HG03520 (cell line): ENCODE data around the gene RAD54L.
A peak's percentile ranks its signal among the peaks of the same experiment; 100 is the strongest.
"Not testable (repeated sequence)": the region's sequence is repeated elsewhere in the genome, so short reads cannot be mapped to it uniquely, and the experiment has no call there.

Experiments
- ATAC-seq: cut with Tn5 transposase; IDR thresholded peaks from one replicate; pipeline ENCODE4 v1.9.1; 2021; ENCODE audit warnings: mild to moderate bottlenecking, moderate library complexity; ENCODE audit not compliant: unreplicated experiment

Gene RAD54L

DNA sequence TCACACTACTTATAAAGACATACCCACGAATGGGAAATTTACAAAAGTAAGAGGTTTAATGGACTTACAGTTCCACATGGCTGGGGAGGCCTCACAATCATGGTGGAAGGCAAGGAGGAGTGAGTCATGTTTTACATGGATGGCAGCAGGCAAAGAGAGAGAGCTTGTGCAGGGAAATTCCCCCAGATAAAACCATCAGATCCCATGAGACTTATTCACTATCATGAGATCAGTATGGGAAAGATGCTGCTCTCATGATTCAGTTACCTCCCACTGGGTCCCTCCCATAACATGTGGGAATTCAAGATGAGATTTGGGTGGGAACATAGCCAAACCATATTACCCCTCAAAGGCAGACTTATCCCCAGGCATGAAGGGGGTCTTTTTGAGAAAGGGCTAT lies 8.7 kb upstream of the RAD54L start:
- not testable (repeated sequence) for ATAC-seq

DNA sequence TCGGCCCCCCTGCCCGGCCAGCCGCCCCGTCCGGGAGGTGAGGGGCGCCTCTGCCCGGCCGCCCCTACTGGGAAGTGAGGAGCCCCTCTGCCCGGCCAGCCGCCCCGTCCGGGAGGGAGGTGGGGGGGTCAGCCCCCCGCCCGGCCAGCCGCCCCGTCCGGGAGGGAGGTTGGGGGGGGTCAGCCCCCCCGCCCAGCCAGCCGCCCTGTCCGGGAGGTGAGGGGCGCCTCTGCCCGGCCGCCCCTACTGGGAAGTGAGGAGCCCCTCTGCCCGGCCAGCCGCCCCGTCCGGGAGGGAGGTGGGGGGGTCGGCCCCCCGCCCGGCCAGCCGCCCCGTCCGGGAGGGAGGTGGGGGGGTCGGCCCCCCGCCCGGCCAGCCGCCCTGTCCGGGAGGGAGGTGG lies 5.8 kb upstream of the RAD54L start:
- not testable (repeated sequence) for ATAC-seq

DNA sequence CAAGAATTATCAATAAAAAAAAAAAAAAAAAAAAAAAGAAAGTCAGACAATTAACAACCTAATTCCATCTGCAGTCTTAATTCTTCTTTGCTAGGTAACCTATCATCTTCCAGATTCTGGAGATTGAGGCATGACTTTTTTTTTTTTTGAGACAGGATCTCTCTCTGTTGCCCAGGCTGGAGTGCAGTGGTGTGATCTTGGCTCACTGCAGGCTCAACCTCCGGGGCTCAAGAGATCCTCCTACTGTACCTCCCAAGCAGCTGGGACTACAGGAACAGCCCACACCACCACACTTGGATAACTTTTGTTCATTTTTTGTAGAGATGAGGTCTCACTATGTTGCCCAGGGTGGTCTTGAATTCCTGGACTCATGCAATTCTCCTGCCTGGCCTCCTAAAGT lies 4.6 kb upstream of the RAD54L start:
- no peak for ATAC-seq

DNA sequence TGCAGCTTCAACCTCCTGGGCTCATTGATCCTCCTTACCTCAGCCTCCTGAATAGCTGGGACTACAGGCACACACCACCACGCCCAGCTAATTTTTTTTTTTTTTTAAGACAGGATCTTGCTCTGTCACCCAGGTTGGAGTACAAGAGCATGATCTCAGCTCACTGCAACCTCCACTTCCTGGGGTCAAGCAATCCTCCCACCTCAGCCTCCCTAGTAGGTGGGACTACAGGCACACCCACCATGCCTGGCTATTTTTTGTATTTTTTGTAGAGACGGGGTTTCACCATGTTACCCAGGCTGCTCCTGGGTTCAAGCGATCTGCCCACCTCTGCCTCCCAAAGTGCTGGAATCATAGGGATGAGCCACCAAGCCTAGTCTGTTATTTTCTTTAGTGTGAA lies 3.7 kb upstream of the RAD54L start:
- not testable (repeated sequence) for ATAC-seq

DNA sequence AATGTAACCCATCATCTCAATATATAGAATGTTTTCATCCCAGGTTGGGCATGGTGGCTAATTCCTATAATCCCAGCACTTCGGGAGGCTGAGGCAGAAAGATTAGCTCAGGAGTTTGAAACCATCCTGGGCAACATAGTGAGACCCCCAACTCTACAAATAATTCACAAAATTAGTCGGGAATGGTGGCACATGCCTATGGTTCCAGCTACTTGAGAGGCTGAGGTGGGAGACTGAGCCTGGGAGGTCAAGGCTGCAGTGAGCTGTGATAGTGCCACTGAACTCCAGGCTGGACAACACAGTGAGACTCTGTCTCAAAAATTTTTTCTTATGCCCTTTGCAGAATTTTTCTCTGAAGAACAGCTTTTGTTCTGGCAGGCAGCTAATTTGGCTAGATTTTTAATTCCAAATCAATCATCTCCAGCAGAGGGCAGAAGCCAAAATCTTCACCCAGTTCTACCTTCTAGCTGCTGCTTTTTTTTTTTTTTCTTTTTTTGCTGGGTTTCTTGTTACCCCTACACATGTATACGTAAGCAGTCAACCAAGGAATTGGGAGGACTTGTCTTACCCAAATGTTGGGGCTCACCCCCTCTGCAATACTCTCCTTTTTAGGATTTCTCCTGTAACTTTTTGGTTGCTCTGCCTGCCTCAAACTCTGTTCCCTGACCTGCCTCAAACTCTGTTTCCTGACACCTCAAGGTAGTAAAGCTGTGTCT lies 2.7 kb upstream of the RAD54L start:
- no peak for ATAC-seq

DNA sequence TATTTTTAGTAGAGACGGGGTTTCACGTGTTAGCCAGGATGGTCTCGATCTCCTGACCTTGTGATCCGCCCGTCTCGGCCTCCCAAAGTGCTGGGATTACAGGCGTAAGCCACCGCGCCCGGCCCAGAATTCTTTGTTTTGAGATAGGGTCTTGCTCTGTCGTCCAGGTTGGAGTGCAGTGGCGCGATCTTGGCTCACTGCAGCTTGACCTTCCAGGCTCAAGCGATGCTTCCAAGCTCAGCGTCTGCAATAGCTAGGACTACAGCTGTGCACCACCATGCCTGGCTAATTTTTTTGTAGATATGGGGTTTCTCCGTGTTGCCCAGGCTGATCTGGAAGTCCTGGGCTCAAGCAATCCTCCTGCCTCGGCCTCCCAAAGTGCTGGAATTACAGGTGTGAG lies 1.4 kb upstream of the RAD54L start:
- ATAC-seq, result not testable (repeated sequence)

DNA sequence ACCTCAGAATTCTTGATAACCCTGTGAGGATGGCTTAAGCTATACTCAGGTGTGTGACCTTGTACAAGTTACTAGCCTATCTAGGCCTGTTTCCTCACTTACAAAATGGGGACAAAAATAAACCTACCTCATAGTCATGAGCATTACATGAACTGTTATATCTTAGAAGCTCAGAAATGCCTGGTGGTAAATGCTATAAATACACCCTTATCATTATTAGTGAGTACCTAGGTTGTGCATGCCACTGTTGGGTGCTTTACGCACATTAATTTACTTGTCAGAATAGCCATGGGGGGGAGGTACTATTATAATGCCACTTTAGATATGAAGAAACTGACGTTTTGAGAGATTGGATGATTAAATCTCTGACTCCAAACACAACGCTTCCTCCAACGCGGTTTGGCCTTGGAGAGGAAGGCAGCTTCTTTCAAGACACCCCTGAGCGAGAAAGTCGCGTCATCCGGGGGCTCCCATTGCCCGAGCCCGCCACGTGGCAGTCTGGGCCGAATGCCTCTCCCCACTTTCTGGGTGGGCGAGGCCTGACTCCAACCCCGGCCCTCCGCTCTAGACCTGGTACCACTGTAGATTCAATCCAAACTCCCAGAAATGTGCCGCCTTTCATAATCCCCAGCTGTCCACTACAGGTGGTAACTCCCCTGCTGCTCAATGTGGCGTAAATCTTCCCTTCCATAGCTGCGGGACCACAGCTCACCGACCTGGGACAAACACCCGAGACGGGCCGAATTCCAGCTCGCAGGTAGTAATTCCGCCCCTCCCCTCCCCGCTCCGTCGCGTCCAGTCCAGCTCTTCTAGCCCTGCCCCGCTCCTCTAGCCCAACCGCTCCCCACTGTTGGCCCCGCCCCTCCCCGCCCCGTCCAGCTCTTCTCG lies 771 bp upstream of the RAD54L start:
- peak; percentile 36 for ATAC-seq

DNA sequence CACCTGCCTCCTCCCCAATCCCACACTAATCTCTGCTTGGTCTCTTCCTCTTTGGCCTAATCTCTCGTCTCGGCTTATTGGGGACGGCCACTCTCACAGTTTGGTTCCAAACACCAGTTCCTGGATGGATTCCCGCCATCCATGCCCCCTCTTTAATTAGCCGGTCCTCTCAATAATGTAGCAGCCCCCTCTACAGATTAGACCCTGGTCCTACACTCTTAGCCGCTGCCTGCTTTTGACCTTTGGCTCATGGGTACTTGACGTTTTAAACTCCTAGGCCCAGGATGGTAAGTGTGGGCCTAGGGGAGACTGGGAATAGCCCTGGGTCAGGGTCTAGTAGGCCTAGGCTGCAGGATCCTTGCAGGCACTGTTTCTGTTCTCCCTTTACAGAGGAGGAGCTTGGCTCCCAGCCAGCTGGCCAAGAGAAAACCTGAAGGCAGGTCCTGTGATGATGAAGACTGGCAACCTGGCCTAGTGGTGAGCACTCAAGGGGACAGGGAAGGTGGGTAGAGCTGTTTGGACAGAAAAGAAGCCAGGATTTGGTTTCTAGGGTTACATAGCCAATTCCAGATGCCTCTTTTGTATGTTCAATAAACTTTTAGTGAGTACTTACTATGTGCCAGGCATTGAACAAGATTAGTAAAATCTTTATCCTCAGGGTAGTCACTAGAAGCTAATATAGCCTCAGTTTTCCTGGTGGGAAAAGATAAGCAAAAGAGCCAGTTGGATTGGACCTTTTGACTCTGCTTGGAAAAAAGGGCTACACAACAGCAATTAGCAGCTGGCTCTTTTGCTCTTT lies 758 bp downstream of the RAD54L start:
- ATAC-seq, result no peak

DNA sequence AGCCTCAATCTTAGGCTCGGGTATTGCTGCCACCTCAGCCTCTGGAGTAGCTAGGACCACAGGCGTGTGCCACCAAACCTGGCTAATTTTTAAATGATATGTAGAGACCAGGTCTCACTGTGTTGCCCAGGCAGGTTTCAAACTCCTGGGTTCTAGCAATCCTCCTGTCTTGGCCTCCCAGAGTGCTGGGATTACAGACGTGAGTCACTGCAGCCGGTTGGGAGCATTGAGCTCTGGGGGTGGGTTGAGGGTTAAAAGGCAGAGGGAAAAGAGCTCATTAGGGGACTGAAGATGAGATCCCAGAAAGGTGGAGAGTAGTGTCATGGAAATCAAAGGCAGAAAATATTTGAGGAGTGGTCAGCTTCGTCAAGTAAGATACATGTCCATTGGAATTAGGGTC lies 7.1 kb downstream of the RAD54L start:
- ATAC-seq, result no peak

DNA sequence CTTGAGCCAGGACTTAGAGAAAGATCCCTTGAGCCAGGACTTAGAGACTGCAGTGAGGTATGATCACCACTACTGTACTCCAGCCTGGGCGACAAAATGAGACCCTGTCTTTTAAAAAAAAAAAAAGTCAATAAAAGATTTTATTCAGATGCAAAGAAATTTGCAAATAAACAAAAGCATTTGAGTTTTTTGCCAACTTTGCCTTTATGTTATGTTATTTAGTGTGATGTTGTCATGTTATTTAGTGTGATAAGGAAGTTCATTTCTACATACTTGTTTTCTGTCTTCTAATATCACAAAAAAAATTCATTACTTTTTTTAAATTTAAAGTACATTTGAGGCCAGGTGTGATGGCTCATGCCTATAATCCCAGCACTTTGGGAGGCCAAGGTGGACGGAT lies 9.0 kb downstream of the RAD54L start:
- ATAC-seq, result no peak

DNA sequence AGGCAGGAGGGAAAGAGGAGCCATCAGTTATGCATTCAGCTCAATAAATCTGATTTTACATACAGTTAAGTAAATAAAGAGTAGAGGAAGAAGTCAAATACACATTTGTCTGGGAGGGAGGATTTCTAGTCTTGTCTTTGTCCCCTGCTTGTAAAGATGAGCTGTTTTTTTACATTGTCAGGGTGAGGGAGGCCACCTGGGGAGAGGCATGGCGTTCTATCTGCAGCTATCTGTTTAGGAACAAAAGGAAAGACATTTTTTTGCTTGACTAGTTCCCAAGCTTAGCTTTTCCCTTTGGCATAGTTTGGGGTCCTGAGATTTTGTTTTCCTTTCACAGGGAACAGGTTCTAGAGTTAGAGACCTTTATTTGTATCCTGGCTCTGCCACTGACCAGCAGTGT lies 14.9 kb downstream of the RAD54L start:
- ATAC-seq, result no peak

DNA sequence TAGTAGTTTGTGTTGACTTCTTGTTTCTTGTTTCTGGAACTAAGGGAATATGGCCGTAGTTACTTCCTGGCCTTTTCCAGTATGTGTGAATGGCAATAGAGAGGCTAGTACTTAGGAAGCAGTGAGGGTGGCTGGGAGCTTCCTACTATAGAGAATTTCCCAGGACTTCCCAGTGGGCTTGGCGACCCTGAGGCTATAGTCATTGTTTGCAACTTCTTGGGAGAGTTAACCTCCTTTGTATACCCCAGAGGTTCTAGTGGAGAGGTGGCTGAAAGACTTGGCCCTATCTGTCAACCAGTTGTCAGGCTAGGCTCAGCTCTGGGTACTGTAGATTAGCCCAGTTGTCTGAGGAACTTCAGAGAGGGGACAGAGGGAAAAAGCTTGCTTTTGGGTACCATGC lies 15.6 kb downstream of the RAD54L start:
- ATAC-seq, result no peak

DNA sequence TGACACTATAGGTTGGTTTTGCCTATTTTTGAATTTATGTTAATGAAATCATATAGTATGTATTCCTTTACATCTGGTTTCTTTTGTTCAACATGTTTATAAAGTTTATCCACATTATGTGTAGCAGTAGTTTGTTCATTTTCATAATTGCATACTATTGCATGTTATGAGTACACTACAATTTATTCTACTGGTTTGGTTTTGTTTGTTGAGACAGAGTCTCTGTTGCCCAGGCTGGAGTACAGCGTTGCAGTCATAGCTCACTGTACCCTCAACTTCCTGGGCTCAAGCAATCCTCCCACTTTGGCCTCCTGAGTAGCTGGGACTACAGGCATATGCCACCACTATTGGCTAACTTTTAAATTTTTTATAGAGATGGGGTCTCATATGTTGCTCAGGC lies 21.0 kb downstream of the RAD54L start:
- no peak for ATAC-seq

DNA sequence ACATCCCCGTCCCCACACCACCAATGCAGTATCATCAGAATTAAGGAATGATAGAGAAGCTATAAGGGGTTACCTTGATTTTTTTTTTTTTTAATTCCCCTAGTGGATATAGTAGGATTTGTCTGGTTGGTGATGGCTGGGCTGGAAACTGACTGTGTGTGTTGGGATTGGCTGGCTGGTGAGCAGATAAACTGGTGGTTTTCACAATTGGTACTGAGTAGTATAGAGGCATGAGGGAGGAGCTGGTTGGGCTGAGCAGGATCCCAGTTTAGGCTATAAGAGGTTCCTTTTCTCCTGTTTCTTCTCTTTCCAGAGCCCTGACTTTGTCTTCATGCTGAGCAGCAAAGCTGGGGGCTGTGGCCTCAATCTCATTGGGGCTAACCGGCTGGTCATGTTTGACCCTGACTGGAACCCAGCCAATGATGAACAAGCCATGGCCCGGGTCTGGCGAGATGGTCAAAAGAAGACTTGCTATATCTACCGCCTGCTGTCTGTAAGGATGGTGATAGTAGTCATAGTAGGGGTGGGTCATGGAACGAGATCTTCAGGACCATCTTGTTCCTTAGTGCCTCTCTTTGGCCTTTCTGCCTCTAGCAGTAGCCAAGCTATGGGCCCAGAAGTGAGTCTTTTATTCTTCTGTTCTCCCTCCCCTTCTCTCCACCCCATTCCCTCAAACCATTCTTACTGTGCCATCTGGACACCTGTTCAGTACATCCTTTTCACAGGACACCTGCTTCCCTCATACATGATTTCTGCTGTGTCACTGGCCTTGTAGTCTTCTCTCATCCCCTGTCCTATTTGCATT lies 26.9 kb downstream of the RAD54L start:
- no peak for ATAC-seq

DNA sequence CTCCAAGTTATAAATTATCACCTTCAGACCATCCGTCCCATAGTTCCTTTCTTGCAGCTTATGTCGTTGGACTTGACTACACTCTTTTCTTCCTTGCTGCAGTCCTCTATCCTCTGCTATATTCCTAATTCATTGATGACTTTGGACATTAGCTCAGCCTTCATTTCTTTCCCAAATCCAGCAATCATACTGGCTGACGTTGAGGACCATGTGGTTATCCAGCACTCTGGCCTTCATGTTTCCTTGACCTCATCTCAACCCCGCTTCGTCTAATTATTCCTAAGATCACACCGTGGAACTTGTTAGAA lies 27.4 kb downstream of the RAD54L start:
- no peak for ATAC-seq

DNA sequence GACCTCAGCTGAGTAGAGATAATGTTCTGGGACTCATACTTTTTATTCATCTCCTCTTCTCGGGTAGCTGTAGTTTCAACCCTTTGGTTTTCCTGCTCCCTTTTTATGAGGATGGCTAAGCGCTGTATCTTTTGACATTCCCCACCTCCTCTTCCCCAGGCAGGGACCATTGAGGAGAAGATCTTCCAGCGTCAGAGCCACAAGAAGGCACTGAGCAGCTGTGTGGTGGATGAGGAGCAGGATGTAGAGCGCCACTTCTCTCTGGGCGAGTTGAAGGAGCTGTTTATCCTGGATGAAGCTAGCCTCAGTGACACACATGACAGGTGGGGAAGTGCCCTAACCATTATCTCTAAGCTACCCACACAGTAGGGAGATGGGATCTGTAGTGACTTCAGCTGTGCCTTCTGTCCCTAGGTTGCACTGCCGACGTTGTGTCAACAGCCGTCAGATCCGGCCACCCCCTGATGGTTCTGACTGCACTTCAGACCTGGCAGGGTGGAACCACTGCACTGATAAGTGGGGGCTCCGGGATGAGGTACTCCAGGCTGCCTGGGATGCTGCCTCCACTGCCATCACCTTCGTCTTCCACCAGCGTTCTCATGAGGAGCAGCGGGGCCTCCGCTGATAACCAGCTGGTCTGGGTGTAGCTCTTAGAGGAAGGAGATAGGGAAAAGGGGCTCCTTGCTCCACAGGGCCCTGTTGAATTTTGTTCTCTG lies 30.3 kb downstream of the RAD54L start:
- ATAC-seq, result no peak

DNA sequence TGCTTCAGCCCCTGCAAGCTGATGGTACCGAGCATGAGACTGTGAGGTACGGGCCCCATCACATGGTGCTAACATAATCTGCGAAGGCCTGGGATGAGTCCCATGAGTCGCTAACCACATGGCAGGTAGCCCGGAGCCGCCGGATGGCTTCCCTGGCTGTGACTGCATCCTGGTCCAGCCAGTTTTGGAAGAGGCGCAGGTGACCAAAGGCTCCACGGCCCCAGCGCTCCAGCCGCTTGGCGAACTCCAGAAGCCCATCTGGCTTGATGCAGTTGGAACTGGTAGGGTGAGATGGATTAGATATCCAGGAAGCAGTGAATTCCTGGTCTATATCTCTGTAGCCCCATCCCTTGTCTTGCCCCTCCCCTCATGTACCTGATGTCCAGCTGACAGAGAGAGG lies 31.2 kb downstream of the RAD54L start:
- no peak for ATAC-seq

DNA sequence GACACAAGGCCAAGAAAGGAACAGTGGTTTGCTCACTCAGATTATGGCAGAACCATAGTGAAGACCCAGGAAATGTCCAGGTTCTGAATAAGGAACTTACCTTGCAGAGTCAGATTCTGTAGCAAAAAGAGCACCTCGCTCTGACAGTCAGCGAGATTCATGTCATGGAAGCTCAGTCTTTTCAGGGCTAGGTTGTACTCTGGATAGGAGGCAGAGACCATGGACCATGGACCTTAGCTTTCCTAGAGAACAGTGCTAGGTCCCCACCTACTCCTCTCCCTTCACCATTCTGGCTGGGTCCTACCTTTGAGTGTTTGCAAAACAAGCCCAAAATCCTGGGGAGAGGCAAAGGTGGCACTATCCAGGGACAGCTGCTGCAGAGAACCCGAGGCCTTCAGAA lies 32.5 kb downstream of the RAD54L start:
- ATAC-seq, result no peak

DNA sequence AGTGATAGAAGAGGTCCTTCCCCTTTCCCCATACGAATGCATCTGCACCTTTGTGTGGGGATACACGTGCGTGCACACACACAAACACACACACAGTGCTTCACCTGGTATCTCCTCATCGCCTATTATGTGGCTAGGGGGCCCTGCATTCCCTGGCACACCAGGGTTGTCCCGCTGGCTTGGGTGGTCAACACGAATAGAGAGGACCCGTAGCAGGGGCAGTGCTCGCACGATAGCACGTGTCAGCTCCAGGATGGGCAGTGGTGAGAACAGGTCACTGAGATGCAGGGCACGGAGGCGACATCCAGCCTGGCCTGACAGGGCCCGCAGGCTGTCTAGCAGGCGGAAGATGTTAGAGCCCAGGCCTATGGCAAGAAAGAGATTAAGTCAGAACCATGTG lies 33.5 kb downstream of the RAD54L start:
- ATAC-seq, result no peak

DNA sequence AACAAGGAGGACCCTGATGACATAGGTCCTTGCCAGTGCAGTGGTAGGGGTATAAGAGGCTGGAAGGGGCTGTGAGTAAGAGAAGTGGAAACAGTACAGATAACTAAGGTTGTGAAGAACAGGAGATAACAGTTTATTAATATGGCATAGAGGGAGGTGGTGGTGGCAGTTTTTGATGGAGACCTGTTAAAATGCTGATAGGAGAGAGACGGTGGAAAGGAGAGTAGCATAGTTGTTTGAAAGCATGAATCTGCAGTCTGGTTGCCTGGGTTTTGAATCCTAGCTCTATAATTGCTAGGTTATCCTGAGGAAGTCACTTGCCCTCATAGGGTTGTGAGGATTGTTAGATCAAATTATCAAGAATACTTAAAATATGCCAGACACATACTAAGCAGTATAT lies 36.5 kb downstream of the RAD54L start:
- no peak for ATAC-seq
